MM.1S (cell line): ENCODE results near the gene DDX1.

Experiments used
- DNase-seq: peaks from one replicate; pipeline ENCODE4 v3.0.0-alpha.2; 2015
- H2AFZ ChIP-seq: fragments of 300-600 bp; sonication (generic); 2 replicates; pipeline ENCODE4 v1.6.0; 2016; ENCODE audit warnings: antibody characterized with exemption, low read length
- H3F3A ChIP-seq: fragments of 300-600 bp; sonication (generic); 2 replicates; pipeline ENCODE4 v1.6.1; 2016; ENCODE audit warnings: mild to moderate bottlenecking, antibody characterized with exemption, low read length, moderate library complexity, mixed read lengths; ENCODE audit not compliant: insufficient read depth
- H3K27ac ChIP-seq: fragments of 300-600 bp; sonication (generic); 2 replicates; pipeline ENCODE4 v1.5.1; 2016; ENCODE audit warnings: mild to moderate bottlenecking, low read length
- H3K27me3 ChIP-seq: fragments of 300-600 bp; sonication (generic); replicated peaks from 2 replicates; pipeline ENCODE4 v1.6.0; 2016; ENCODE audit warnings: low read length; ENCODE audit not compliant: insufficient read depth
- H3K36me3 ChIP-seq: fragments of 300-600 bp; sonication (generic); replicated peaks from 2 replicates; pipeline ENCODE4 v1.6.1; 2016; ENCODE audit warnings: mild to moderate bottlenecking, low read length, mixed read lengths; ENCODE audit not compliant: insufficient read depth
- H3K4me1 ChIP-seq: fragments of 300-600 bp; sonication (generic); 2 replicates; pipeline ENCODE4 v1.6.1; 2016; ENCODE audit warnings: low read length, mixed read lengths
- H3K4me2 ChIP-seq: fragments of 300-600 bp; sonication (generic); 2 replicates; pipeline ENCODE4 v1.6.0; 2016; ENCODE audit warnings: low read depth, low read length
- H3K4me3 ChIP-seq: fragments of 300-600 bp; sonication (generic); 2 replicates; pipeline ENCODE4 v1.5.1; 2016; ENCODE audit warnings: low read length, mixed read lengths
- H3K79me2 ChIP-seq: fragments of 300-600 bp; sonication (generic); 2 replicates; pipeline ENCODE4 v1.6.1; 2016; ENCODE audit warnings: mixed run types, low read length, mixed read lengths
- H3K9ac ChIP-seq: fragments of 300-600 bp; sonication (generic); 2 replicates; pipeline ENCODE4 v1.6.1; 2016; ENCODE audit warnings: low read length, mixed read lengths
- H3K9me2 ChIP-seq: fragments of 300-600 bp; sonication (generic); replicated peaks from 2 replicates; pipeline ENCODE4 v1.6.1; 2016; ENCODE audit warnings: mild to moderate bottlenecking, low read length, mixed read lengths; ENCODE audit not compliant: insufficient read depth
- H3K9me3 ChIP-seq: fragments of 300-600 bp; sonication (generic); replicated peaks from 2 replicates; pipeline ENCODE4 v1.6.1; 2016; ENCODE audit warnings: mild to moderate bottlenecking, low read length, mixed read lengths; ENCODE audit not compliant: insufficient read depth
- H4K20me1 ChIP-seq: fragments of 300-600 bp; sonication (generic); 2 replicates; pipeline ENCODE4 v1.6.1; 2016; ENCODE audit warnings: mild to moderate bottlenecking, low read length, moderate library complexity, mixed read lengths; ENCODE audit not compliant: insufficient read depth
- CTCF ChIP-seq: fragments of 300-600 bp; sonication (generic); IDR thresholded peaks from 2 replicates; pipeline ENCODE4 v1.5.1; 2016; ENCODE audit warnings: antibody characterized with exemption, low read length, mixed read lengths
- EZH2 ChIP-seq: fragments of 300-600 bp; sonication (generic); optimal IDR thresholded peaks from 2 replicates; pipeline ENCODE3; 2017; ENCODE audit warnings: low read depth, mild to moderate bottlenecking, antibody characterized with exemption, low read length, mixed read lengths
- EZH2phosphoT487 ChIP-seq: fragments of 300-600 bp; sonication (generic); IDR thresholded peaks from 2 replicates; pipeline ENCODE4 v1.6.1; 2018; ENCODE audit warnings: antibody characterized with exemption, low read length

Gene DDX1

GRCh38 chr2:15623898-15624541 lies 32.4 kb downstream of the DDX1 start:
- Histone ChIP-seq H3K36me3 (no peaks in the 10 kb centered on the region; the same call in 1 of the 2 replicates), H3K4me2 (no peak overlapping the region), H3K4me1 (no peaks in the 10 kb centered on the region), H3K9me2 (no peaks in the 10 kb centered on the region), H3F3A (no peaks in the 10 kb centered on the region), H3K4me3 (no peak overlapping the region), H2AFZ (no peak overlapping the region), H3K79me2 (no peaks in the 10 kb centered on the region), H3K27me3 (no peaks in the 10 kb centered on the region), H3K9ac (no peak overlapping the region), H3K9me3 (no peaks in the 10 kb centered on the region), H3K27ac (no peak overlapping the region), H4K20me1 (no peaks in the 10 kb centered on the region)
- DNase-seq = no peak
- TF ChIP-seq EZH2phosphoT487 (no peak), CTCF (no peak), EZH2 (no peak)

DNA sequence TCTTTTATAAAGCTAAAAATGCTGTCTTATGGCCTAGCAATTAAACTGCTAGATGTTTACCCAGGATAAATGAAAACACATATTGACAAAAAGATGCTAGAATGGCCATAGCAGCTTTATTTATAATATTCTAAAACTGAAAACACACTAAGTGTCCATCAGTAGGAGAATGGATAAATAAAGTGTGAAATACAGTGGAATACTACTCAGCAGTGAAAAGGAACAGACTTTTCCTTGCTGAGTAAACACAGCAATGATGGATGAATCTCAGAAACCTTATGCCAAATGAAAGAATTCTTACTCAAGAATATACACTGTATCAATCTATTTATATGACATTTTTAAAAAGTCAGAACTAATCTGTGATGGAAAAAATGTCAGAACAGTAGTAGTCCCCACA lies 33.2 kb downstream of the DDX1 start:
- Histone ChIP-seq H3K4me2 (no peak overlapping the region), H3K27me3 (no peaks in the 10 kb centered on the region), H3K9me2 (no peaks in the 10 kb centered on the region), H3K9ac (no peak overlapping the region), H2AFZ (no peak overlapping the region), H3K4me3 (no peak overlapping the region), H4K20me1 (no peaks in the 10 kb centered on the region), H3K36me3 (no peaks in the 10 kb centered on the region; the same call in 1 of the 2 replicates), H3K4me1 (no peaks in the 10 kb centered on the region), H3K27ac (no peak overlapping the region), H3F3A (no peaks in the 10 kb centered on the region), H3K79me2 (no peaks in the 10 kb centered on the region), H3K9me3 (no peaks in the 10 kb centered on the region)
- TF ChIP-seq CTCF (no peak), EZH2 (no peak), EZH2phosphoT487 (no peak)
- no peak for DNase-seq

- Histone ChIP-seq H3K27ac (no peak overlapping the region), H2AFZ (no peak overlapping the region), H3K9me3 (no peaks in the 10 kb centered on the region), H3K4me2 (no peak overlapping the region), H3K27me3 (no peaks in the 10 kb centered on the region), H3K36me3 (no peaks in the 10 kb centered on the region; the same call in 1 of the 2 replicates), H3K79me2 (no peaks in the 10 kb centered on the region), H4K20me1 (no peaks in the 10 kb centered on the region), H3K9ac (no peak overlapping the region), H3K4me3 (no peak overlapping the region), H3K4me1 (no peaks in the 10 kb centered on the region), H3F3A (no peaks in the 10 kb centered on the region), H3K9me2 (no peaks in the 10 kb centered on the region)
- DNase-seq = no peak
- TF ChIP-seq EZH2phosphoT487 (no peak), CTCF (no peak), EZH2 (no peak)
Measured at GRCh38 chr2:15625344-15626036, 33.8 kb downstream of the DDX1 start.
